NCI-H1092 treated with DMSO at 0.1 percent for 48 hours (cell line): ENCODE results near the gene LPCAT1.
"Not testable (repeated sequence)": the region's sequence is repeated elsewhere in the genome, so short reads cannot be mapped to it uniquely, and the experiment has no call there.

ENCODE experiments used
- DNase-seq: peaks from one replicate; lab custom pipeline; 2025; lab: John Stamatoyannopoulos, UW

LPCAT1 gene

GRCh38 chr5:1479581-1480188, 44.1 kb downstream of the LPCAT1 start:
- peak; percentile 6 for DNase-seq

GRCh38 chr5:1479066-1479465, 44.7 kb downstream of the LPCAT1 start:
- no peak for DNase-seq

DNA sequence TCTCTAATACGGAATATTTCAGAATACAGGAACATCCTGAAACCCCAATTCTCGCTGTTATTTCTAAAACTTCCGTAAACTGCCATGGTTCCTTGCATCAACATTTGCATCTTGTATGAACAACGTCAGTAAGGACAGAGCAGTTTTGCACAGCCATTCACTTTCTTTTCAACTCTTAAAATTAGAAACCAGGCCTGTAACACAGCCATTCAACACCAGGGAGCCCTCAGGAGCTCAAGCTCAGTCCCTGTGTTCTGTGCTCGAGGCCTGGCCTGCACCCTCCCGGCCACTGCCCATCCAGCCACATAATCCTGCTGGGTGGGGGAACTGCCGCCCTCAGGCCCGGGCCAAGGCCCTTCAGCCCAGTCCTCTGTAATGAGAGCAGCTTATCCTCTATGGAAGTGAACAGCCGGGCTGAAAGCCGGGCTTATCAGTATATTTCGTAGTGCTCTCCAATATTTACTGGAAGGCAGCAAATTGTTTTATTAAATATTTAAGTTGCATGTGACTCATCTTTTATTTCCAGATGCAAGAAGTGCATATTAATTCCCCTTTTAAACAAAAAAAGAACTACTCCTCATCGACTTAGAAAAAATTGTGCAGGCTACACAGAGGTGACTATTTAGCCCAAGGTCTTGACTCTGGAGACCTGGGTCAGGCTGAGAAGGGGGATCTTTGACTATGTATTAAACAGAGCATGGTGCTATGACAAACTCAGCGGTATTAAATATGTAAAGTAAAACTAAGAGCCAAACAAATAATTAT, 45.3 kb downstream of the LPCAT1 start:
- DNase-seq: no peak

DNA sequence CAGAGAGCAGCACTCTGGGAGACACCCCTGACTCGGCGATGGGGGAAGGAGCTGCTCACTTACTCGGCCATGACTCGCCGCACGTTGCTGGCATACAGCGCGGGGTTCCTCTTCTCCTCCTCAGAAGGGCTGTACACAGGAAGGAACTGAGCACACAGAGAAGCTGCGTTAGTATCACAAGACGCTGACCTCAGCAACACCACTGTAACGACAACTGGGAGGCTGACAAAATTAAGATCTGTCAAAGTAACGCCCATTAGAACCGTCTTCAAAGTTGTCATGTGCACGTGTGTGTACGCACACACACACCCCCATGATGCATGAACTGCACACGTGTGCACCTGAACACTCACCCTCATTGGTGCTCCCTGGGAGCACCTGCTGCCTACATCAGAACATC, 46.4 kb downstream of the LPCAT1 start:
- DNase-seq: no peak

DNA sequence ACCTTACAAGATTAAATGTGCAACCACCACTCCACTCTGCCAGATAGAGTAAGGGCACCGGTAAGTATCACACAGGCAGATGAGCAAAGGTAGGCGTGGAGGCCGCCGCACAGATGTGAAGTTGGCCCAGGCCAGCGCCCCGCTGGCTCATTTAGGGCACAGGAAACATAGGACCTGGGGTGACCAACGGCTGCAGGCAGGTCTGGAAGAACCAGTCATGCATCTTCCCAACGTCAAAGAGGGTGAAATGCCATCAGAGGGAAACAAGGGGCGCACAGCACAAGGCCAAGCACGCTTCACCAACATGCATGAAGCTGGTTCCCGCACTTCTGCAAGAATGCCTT, 46.8 kb downstream of the LPCAT1 start:
- no peak for DNase-seq

DNA sequence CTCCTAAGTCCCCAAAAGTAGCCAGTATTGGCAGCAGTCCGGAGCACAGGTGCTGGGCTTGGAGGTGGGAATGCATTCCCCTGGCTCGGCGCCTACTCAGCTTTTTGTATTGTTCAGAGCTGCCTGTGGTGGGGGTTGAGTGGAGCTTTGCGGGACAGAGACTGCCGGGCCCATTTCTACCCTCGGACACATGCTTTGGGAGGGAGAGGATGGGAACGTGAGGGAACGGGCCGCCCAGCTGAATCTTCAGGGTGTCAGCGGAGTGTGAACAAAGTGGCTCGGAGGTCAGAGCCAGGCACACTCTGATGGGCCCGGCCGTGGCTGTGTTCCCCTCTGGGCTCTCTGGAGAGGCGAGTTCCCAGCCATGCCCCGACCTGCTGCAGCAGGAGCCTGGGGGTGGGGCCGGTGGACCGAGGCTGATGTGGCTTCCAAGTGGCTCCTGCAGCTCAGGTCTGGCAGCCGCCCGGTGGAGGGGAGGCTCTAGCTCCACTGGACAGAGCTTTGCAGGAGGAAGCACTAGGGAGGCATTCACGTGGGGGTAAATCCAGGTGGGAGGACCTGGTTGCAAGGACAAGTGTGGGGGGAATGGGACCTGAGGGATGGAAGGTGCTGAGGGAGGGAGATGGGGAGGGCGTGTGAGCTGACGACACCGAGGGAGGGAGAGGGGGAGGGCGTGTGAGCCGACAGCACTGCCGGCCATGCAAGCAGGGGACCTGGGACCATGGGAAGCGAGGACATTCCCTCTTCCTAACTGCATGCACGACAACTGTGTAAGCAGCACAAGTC, 47.4 kb downstream of the LPCAT1 start:
- DNase-seq: no peak

DNA sequence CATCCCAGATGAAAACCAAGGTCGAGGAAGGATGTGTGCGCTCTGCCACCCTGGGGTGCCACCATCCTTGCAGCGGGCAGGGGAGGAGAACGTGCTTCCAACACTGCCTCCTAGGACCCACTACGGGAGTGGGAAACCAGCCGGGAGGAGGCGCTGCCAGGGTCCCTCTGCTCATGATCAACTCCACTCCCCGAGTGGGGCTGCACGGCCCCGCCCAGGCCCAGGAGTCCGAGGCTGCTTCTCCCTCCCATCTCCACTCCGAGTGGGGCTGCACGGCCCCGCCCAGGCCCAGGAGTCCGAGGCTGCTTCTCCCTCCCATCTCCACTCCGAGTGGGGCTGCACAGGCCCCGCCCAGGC, 48.2 kb downstream of the LPCAT1 start:
- DNase-seq: not testable (repeated sequence)

GRCh38 chr5:1474866-1475543, 48.8 kb downstream of the LPCAT1 start:
- DNase-seq: no peak

DNA sequence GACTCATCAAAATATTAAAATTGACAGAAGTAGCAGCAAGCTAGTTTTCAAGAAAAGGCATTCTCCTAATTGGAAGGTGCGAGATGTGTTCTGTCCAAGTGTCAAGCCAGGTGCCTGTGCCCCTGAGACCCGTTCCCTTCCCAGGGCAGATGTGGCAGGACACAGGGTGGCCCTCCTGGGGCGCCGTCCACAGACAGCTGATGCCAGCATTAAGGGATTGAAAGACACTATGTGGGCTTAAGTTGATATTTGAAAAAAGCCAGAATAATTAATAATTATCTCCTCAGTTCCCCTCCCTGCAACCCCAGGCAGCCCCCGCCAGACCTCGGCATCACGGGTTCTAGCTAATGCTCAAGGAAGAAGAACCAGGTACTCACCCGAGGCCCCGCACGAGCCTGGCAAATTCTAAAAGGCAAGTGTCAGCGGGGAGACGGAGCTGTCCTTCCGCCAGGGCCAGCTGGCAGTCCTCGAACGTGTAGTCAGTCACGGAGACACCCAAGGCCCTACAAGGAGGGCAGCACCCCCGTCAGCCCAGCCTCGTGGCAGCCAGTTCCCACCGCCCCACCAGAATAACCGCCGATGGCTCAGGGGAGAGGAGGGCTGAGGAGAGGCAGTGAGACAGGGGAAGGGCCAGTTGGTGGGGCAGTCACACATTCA, 49.4 kb downstream of the LPCAT1 start:
- DNase-seq: no peak

DNA sequence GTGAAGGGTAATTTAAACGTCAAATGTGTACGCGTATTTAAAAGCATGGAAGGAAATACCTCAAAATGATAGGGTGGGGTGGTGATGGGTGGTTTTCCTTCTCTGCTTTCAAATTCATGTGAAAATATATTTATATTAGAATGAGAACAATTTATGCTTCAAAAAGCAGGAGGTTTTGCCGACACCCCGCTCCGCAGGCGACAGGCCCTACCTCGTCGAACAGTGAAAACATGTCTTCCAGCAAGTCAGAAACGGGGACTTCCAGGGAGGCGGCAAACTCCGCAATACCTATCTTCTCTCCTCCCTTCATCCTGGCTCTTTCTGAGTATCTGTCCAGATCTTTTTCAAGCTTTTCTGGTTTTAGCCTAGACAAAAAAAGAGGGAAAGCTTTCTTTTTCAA, 50.0 kb downstream of the LPCAT1 start:
- no peak for DNase-seq

DNA sequence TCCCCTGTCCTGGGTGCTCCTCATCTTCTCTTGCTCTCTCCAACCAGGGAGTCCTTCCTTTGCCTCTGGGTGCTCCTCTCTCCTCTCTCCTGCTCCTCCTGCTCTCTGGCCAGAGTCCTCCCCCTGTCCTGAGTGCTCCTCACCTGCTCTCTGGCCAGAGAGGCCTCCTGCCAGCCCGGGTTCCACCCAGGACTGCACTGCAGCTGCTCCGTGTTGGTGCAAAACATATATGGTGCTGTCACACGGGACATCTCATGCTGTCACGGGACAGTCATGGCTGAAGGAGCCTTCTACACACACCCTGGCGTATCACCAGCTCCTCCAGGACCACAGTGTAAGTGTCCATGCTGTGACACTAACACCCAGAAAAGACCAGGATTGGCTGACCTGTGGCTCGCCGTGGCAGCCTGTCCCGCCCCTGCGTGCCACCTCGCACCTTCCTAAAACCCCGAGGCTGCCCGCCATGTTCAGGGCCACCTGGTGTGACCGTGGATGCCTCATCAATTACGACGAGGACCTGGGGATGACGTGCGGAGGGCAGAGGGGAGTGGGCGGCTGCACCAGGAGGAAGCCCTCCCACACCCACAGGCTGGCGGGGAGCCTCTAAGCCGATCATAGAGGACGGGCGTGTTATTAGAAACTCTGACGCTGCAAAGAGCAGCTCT, 50.7 kb downstream of the LPCAT1 start:
- no peak for DNase-seq

- no peak for DNase-seq
These were observed 51.5 kb downstream of the LPCAT1 start for GRCh38 chr5:1471997-1472963.

DNA sequence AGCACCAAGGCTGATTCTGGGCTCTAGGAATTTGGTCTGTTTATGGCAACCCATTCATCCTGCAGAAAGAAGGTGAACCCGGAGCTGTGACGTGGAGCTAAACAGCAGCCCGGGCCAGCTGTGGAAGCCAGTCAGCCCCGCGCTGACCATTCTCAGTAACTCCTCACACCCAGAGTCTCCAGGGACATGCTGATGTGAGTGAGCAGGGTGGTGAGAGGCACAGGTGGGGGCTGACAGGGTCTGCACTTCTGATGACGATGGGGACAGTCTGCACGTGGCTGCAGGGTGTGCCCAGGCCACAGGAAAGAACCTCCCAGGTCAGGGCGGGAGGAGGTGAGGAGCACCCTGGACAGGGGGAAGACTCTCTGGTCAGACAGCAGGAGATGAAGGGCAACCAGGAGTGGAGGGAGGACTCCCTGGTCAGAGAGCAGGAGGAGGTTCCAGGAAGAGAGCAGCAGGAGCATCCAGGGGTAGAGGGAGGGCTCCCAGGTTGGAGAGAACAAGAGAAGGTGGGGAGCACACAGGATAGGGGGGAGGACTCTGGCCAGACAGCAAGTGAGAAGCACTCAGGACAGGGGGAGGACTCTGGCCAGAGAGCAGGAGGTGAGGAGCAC, 52.4 kb downstream of the LPCAT1 start:
- DNase-seq: no peak

DNA sequence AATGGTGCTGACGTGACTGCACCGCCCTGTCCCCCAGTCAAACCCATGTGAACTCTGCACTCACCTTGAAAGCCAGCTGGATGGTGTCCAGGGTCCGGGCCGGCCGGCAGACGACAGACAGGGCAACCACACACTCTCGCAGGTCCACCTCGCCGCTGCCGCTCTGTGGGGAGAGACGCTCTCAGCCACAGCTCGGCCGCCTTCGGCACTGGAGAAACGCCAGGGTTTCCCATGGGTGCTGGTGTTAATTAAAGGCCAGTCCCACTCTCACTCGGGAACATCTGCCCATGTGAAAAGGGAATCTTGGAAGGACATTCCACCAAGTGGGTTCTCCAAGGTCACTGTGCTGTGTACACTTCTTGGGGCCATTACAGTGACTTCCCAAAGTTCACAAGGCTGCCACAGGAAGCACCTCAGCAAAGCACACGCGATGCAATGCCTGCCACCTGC, 53.0 kb downstream of the LPCAT1 start:
- DNase-seq: no peak

DNA sequence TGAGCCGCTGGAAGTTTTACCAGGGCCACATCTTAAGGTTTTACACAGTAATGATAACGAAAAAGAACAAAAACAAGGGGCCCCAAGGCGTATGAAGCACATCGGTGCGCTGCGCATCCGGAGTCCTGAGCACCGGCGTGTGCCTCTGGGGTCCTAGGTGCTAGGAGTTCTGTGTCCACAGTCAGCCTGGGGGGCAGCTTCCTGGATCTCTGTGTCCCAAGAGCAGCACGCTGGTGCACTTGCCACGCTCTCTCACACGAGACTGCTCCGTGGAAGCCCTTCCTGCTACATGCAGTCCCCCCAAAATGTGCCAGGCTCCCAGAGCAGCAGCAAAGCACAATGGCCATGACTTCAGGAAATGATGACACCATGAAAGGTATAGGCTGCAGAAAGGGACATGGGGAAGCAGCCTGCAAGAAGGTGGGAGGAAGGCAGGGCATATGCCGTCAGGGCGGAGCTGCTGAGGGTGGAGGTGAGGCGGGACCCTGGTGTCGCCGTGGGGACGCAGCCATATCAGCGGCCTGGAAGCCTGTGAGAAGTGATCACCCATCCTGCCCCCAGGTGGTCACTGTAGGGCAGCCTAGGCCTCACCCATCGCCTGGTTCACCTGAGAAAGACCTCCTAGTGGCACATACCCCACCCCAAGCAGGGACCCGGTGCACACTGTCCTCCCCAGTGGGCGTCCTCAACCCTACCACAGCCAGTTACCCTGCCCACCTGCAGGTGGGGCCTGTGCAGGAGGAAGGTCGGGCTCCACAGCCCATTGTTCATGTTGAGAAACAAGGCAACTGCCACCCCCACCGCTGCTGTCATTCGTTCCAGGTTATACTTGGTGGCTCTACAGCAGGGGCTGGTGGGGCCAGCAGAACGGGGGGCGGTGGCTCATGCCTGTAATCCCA, 54.9 kb downstream of the LPCAT1 start:
- DNase-seq: no peak

GRCh38 chr5:1468247-1468612, 55.5 kb downstream of the LPCAT1 start:
- no peak for DNase-seq

- no peak for DNase-seq
These were observed 56.2 kb downstream of the LPCAT1 start for GRCh38 chr5:1467341-1468246.
